Stimulated activated CD4-positive, alpha-beta T cell treated with anti-CD3 and anti-CD28 coated beads, Interleukin-2, amount 100 ng/mL, for 48 hours (primary cell): Measurements from ENCODE around the gene ABCF2.

Experiments
- DNase-seq, 2 donors: peaks; one replicate each; pipeline ENCODE4 v3.0.0-alpha.2; 2020

The ABCF2 gene

GRCh38 chr7:151168787-151169162, 58.2 kb downstream of the ABCF2 start:
- DNase-seq: no peak

- DNase-seq: peak; percentile 67 to 68
Observed at GRCh38 chr7:151168003-151168786, 58.8 kb downstream of the ABCF2 start.

GRCh38 chr7:151167197-151167961, 59.6 kb downstream of the ABCF2 start, which contains the start of gene GBX1:
GBX1 (minus strand) TSS chr7:151167694; CDS start chr7:151167548, 146 bp downstream.
- DNase-seq: no peak

- no peak for DNase-seq
Observed at GRCh38 chr7:151166629-151167196, 60.3 kb downstream of the ABCF2 start.
